ENCODE measurements around the gene OR2H1.

The OR2H1 gene

GRCh38 chr6:29505808-29506207 lies 48.9 kb downstream of the OR2H1 start:
- H3K27me3 ChIP-seq (replicated peaks in 2 of 5; ENCODE audit: control insufficient read depth in 4 of 5, insufficient read depth in 5 of 5, low read length in 4 of 5): no peaks in the 10 kb centered on the region
- H3K4me1 ChIP-seq (ENCODE audit: control extremely low read depth in 1 of 4, control insufficient read depth in 4 of 4, insufficient read depth in 4 of 4, low read length in 3 of 4): peaks cover 0 to 2% (median 0%) of the 10 kb centered on the region in 4 experiments
- CTCF ChIA-PET: no interaction called here
- no peak for DNase-seq
- 100% methylated on average over 3 of the region's 3 CpGs for WGBS (ENCODE audit: insufficient coverage)
- no peaks in the 10 kb centered on the region for H3K9me3 ChIP-seq (ENCODE audit: control extremely low read depth in 1 of 5, control insufficient read depth in 4 of 5, insufficient read depth in 2 of 5, low read depth in 1 of 5, low read length in 4 of 5)
- H3K4me3 ChIP-seq (ENCODE audit: control insufficient read depth in 1 of 7, extremely low read depth in 1 of 7, insufficient read depth in 4 of 7, low read depth in 2 of 7, low read length in 6 of 7): no peak overlapping the region
- POLR2A ChIA-PET: no interaction called here
- no peaks in the 10 kb centered on the region for H3K36me3 ChIP-seq (ENCODE audit: control insufficient read depth in 4 of 4, insufficient read depth in 4 of 4, low read length in 3 of 4)
- no peak overlapping the region for H3K27ac ChIP-seq (ENCODE audit: insufficient read depth in 1 of 2, low read depth in 1 of 2, low read length in 2 of 2, poor library complexity in 1 of 2, severe bottlenecking in 2 of 2)

- Histone ChIP-seq H3K4me3 (ENCODE audit: control insufficient read depth in 1 of 7, extremely low read depth in 1 of 7, insufficient read depth in 4 of 7, low read depth in 2 of 7, low read length in 6 of 7) (no peak overlapping the region), H3K27me3 (replicated peaks in 2 of 5; ENCODE audit: control insufficient read depth in 4 of 5, insufficient read depth in 5 of 5, low read length in 4 of 5) (no peaks in the 10 kb centered on the region), H3K27ac (ENCODE audit: insufficient read depth in 1 of 2, low read depth in 1 of 2, low read length in 2 of 2, poor library complexity in 1 of 2, severe bottlenecking in 2 of 2) (no peak overlapping the region), H3K4me1 (ENCODE audit: control extremely low read depth in 1 of 4, control insufficient read depth in 4 of 4, insufficient read depth in 4 of 4, low read length in 3 of 4) (peaks cover 0 to 2% (median 0%) of the 10 kb centered on the region in 4 experiments), H3K9me3 (ENCODE audit: control extremely low read depth in 1 of 5, control insufficient read depth in 4 of 5, insufficient read depth in 2 of 5, low read depth in 1 of 5, low read length in 4 of 5) (no peaks in the 10 kb centered on the region), H3K36me3 (ENCODE audit: control insufficient read depth in 4 of 4, insufficient read depth in 4 of 4, low read length in 3 of 4) (no peaks in the 10 kb centered on the region)
- DNase-seq: no peak
- ChIA-PET CTCF (interaction anchor here (1.2 kb wide), 1 partner anchor 16 kb away, joined by 4 read pairs; no protein-coding TSS in a partner anchor), POLR2A (no interaction called here)
- WGBS (ENCODE audit: insufficient coverage): 72% methylated on average over 9 of the region's 11 CpGs
Observed at GRCh38 chr6:29506446-29507067, 49.6 kb downstream of the OR2H1 start.

- Histone ChIP-seq H3K27ac (ENCODE audit: insufficient read depth in 1 of 2, low read depth in 1 of 2, low read length in 2 of 2, poor library complexity in 1 of 2, severe bottlenecking in 2 of 2) (no peak overlapping the region), H3K36me3 (ENCODE audit: control insufficient read depth in 4 of 4, insufficient read depth in 4 of 4, low read length in 3 of 4) (no peaks in the 10 kb centered on the region), H3K9me3 (ENCODE audit: control extremely low read depth in 1 of 5, control insufficient read depth in 4 of 5, insufficient read depth in 2 of 5, low read depth in 1 of 5, low read length in 4 of 5) (no peaks in the 10 kb centered on the region), H3K4me1 (ENCODE audit: control extremely low read depth in 1 of 4, control insufficient read depth in 4 of 4, insufficient read depth in 4 of 4, low read length in 3 of 4) (peaks cover 0 to 2% (median 0%) of the 10 kb centered on the region in 4 experiments), H3K4me3 (ENCODE audit: control insufficient read depth in 1 of 7, extremely low read depth in 1 of 7, insufficient read depth in 4 of 7, low read depth in 2 of 7, low read length in 6 of 7) (no peak overlapping the region), H3K27me3 (replicated peaks in 2 of 5; ENCODE audit: control insufficient read depth in 4 of 5, insufficient read depth in 5 of 5, low read length in 4 of 5) (no peaks in the 10 kb centered on the region)
- DNase-seq: no peak
- ChIA-PET POLR2A (no interaction called here), CTCF (interaction anchor here (1.2 kb wide), 1 partner anchor 17 kb away, joined by 4 read pairs; no protein-coding TSS in a partner anchor)
- 74% methylated on average over 5 of the region's 5 CpGs for WGBS (ENCODE audit: insufficient coverage)
Observed at GRCh38 chr6:29507319-29507718, 50.4 kb downstream of the OR2H1 start.

- Histone ChIP-seq H3K9me3 (ENCODE audit: control extremely low read depth in 1 of 5, control insufficient read depth in 4 of 5, insufficient read depth in 2 of 5, low read depth in 1 of 5, low read length in 4 of 5) (no peaks in the 10 kb centered on the region), H3K27me3 (replicated peaks in 2 of 5; ENCODE audit: control insufficient read depth in 4 of 5, insufficient read depth in 5 of 5, low read length in 4 of 5) (no peaks in the 10 kb centered on the region), H3K4me3 (ENCODE audit: control insufficient read depth in 1 of 7, extremely low read depth in 1 of 7, insufficient read depth in 4 of 7, low read depth in 2 of 7, low read length in 6 of 7) (no peak overlapping the region), H3K27ac (ENCODE audit: insufficient read depth in 1 of 2, low read depth in 1 of 2, low read length in 2 of 2, poor library complexity in 1 of 2, severe bottlenecking in 2 of 2) (no peak overlapping the region), H3K4me1 (ENCODE audit: control extremely low read depth in 1 of 4, control insufficient read depth in 4 of 4, insufficient read depth in 4 of 4, low read length in 3 of 4) (no peaks in the 10 kb centered on the region), H3K36me3 (ENCODE audit: control insufficient read depth in 4 of 4, insufficient read depth in 4 of 4, low read length in 3 of 4) (no peaks in the 10 kb centered on the region)
- DNase-seq: no peak
- ChIA-PET POLR2A (no interaction called here), CTCF (interaction anchor here (1.3 kb wide), 1 partner anchor 21 kb away, joined by 3 read pairs; the partner anchor contains the start of gene MAS1L)
- WGBS (ENCODE audit: insufficient coverage): 100% methylated on average over 5 of the region's 6 CpGs
Observed at GRCh38 chr6:29509239-29509638, 52.3 kb downstream of the OR2H1 start.

GRCh38 chr6:29509711-29510110 lies 52.8 kb downstream of the OR2H1 start:
- no peak for DNase-seq
- no peaks in the 10 kb centered on the region for H3K27me3 ChIP-seq (replicated peaks in 2 of 5; ENCODE audit: control insufficient read depth in 4 of 5, insufficient read depth in 5 of 5, low read length in 4 of 5)
- ChIA-PET CTCF (no interaction called here), POLR2A (no interaction called here)
- H3K9me3 ChIP-seq (ENCODE audit: control extremely low read depth in 1 of 5, control insufficient read depth in 4 of 5, insufficient read depth in 2 of 5, low read depth in 1 of 5, low read length in 4 of 5): no peaks in the 10 kb centered on the region
- no peak overlapping the region for H3K4me3 ChIP-seq (ENCODE audit: control insufficient read depth in 1 of 7, extremely low read depth in 1 of 7, insufficient read depth in 4 of 7, low read depth in 2 of 7, low read length in 6 of 7)
- 97% methylated on average over 9 of the region's 9 CpGs for WGBS (ENCODE audit: insufficient coverage)
- H3K27ac ChIP-seq (ENCODE audit: insufficient read depth in 1 of 2, low read depth in 1 of 2, low read length in 2 of 2, poor library complexity in 1 of 2, severe bottlenecking in 2 of 2): no peak overlapping the region
- H3K36me3 ChIP-seq (ENCODE audit: control insufficient read depth in 4 of 4, insufficient read depth in 4 of 4, low read length in 3 of 4): no peaks in the 10 kb centered on the region
- no peaks in the 10 kb centered on the region for H3K4me1 ChIP-seq (ENCODE audit: control extremely low read depth in 1 of 4, control insufficient read depth in 4 of 4, insufficient read depth in 4 of 4, low read length in 3 of 4)

- Histone ChIP-seq H3K9me3 (ENCODE audit: control extremely low read depth in 1 of 5, control insufficient read depth in 4 of 5, insufficient read depth in 2 of 5, low read depth in 1 of 5, low read length in 4 of 5) (no peaks in the 10 kb centered on the region), H3K27ac (ENCODE audit: insufficient read depth in 1 of 2, low read depth in 1 of 2, low read length in 2 of 2, poor library complexity in 1 of 2, severe bottlenecking in 2 of 2) (no peak overlapping the region), H3K4me3 (ENCODE audit: control insufficient read depth in 1 of 7, extremely low read depth in 1 of 7, insufficient read depth in 4 of 7, low read depth in 2 of 7, low read length in 6 of 7) (no peak overlapping the region), H3K27me3 (replicated peaks in 2 of 5; ENCODE audit: control insufficient read depth in 4 of 5, insufficient read depth in 5 of 5, low read length in 4 of 5) (no peaks in the 10 kb centered on the region), H3K4me1 (ENCODE audit: control extremely low read depth in 1 of 4, control insufficient read depth in 4 of 4, insufficient read depth in 4 of 4, low read length in 3 of 4) (no peaks in the 10 kb centered on the region), H3K36me3 (ENCODE audit: control insufficient read depth in 4 of 4, insufficient read depth in 4 of 4, low read length in 3 of 4) (no peaks in the 10 kb centered on the region)
- POLR2A ChIA-PET: no interaction called here
- peak in 2 of 3 donors; percentile 26 to 30 for DNase-seq
- CTCF ChIA-PET: interaction anchor here (1.5 kb wide), 1 partner anchor 15 kb away, joined by 4 read pairs; no protein-coding TSS in a partner anchor
- 90% methylated on average over 2 of the region's 4 CpGs for WGBS (ENCODE audit: insufficient coverage)
Observed at GRCh38 chr6:29510202-29510601, 53.2 kb downstream of the OR2H1 start.

GRCh38 chr6:29510746-29511300 lies 53.9 kb downstream of the OR2H1 start:
- Histone ChIP-seq H3K4me1 (ENCODE audit: control extremely low read depth in 1 of 4, control insufficient read depth in 4 of 4, insufficient read depth in 4 of 4, low read length in 3 of 4) (peaks cover 0 to 1% (median 0%) of the 10 kb centered on the region in 4 experiments), H3K4me3 (ENCODE audit: control insufficient read depth in 1 of 7, extremely low read depth in 1 of 7, insufficient read depth in 4 of 7, low read depth in 2 of 7, low read length in 6 of 7) (no peak overlapping the region), H3K27me3 (replicated peaks in 2 of 5; ENCODE audit: control insufficient read depth in 4 of 5, insufficient read depth in 5 of 5, low read length in 4 of 5) (no peaks in the 10 kb centered on the region), H3K9me3 (ENCODE audit: control extremely low read depth in 1 of 5, control insufficient read depth in 4 of 5, insufficient read depth in 2 of 5, low read depth in 1 of 5, low read length in 4 of 5) (no peaks in the 10 kb centered on the region), H3K36me3 (ENCODE audit: control insufficient read depth in 4 of 4, insufficient read depth in 4 of 4, low read length in 3 of 4) (no peaks in the 10 kb centered on the region), H3K27ac (ENCODE audit: insufficient read depth in 1 of 2, low read depth in 1 of 2, low read length in 2 of 2, poor library complexity in 1 of 2, severe bottlenecking in 2 of 2) (no peak overlapping the region)
- ChIA-PET CTCF (interaction anchor here (1.5 kb wide), 1 partner anchor 14 kb away, joined by 4 read pairs; no protein-coding TSS in a partner anchor), POLR2A (no interaction called here)
- WGBS (ENCODE audit: insufficient coverage): 94% methylated on average over 2 of the region's 2 CpGs
- DNase-seq: no peak

All from common myeloid progenitor, CD34-positive (primary cell).